Subcutaneous abdominal adipose tissue (tissue), 5 donors: ENCODE data around the gene CRACR2A.

Source experiments
- H3K27ac ChIP-seq: one replicate; pipeline ENCODE4 v1.7.0; 2013; ENCODE audit warnings: low read depth, mild to moderate bottlenecking, inconsistent platforms, low read length, moderate library complexity
- H3K27me3 ChIP-seq, 5 donors: one replicate each; pipeline ENCODE4 v1.7.0; 2013; ENCODE audit warnings: low read length in 5 of 5, inconsistent platforms in 1 of 5; ENCODE audit not compliant: control insufficient read depth in 5 of 5, insufficient read depth in 4 of 5
- H3K36me3 ChIP-seq, 5 donors: one replicate each; pipeline ENCODE4 v1.7.0; 2013; ENCODE audit warnings: low read length in 5 of 5; ENCODE audit not compliant: control insufficient read depth in 5 of 5, insufficient read depth in 5 of 5
- H3K4me1 ChIP-seq, 5 donors: one replicate each; pipeline ENCODE4 v1.7.0; 2013; ENCODE audit warnings: low read length in 5 of 5, mild to moderate bottlenecking in 3 of 5, moderate library complexity in 1 of 5; ENCODE audit not compliant: control insufficient read depth in 5 of 5, insufficient read depth in 5 of 5
- H3K4me3 ChIP-seq, 5 donors: one replicate each; pipeline ENCODE4 v1.7.0; 2013; ENCODE audit warnings: low read length in 5 of 5, low read depth in 1 of 5
- H3K9ac ChIP-seq, 5 donors: one replicate each; pipeline ENCODE4 v1.7.0; 2013; ENCODE audit warnings: low read length in 5 of 5, mild to moderate bottlenecking in 4 of 5, moderate library complexity in 3 of 5
- H3K9me3 ChIP-seq, 5 donors: one replicate each; pipeline ENCODE4 v1.7.0; 2013; ENCODE audit warnings: low read length in 5 of 5; ENCODE audit not compliant: control insufficient read depth in 5 of 5
- donor health status: healthy.
- donor health status: healthy.
- donor health status: healthy.
- donor health status: healthy.
- donor health status: healthy.

CRACR2A gene

GRCh38 chr12:3673981-3674708, 78.8 kb downstream of the CRACR2A start:
- Histone ChIP-seq H3K9ac (no peak overlapping the region), H3K4me1 (no peaks in the 10 kb centered on the region), H3K36me3 (peaks cover 0 to 45% (median 12%) of the 10 kb centered on the region in 5 donors), H3K9me3 (no peaks in the 10 kb centered on the region), H3K4me3 (no peak overlapping the region), H3K27me3 (no peaks in the 10 kb centered on the region), H3K27ac (no peak overlapping the region)

- Histone ChIP-seq H3K27ac (no peak overlapping the region), H3K36me3 (peaks cover 0 to 42% (median 9%) of the 10 kb centered on the region in 5 donors), H3K4me3 (no peak overlapping the region), H3K27me3 (no peaks in the 10 kb centered on the region), H3K9me3 (no peaks in the 10 kb centered on the region), H3K4me1 (no peaks in the 10 kb centered on the region), H3K9ac (no peak overlapping the region)
Measured at GRCh38 chr12:3672113-3672509, 80.8 kb downstream of the CRACR2A start.

GRCh38 chr12:3671330-3672112, 81.4 kb downstream of the CRACR2A start:
- H3K36me3 ChIP-seq = peaks cover 0 to 42% (median 9%) of the 10 kb centered on the region in 5 donors

GRCh38 chr12:3670083-3670620, 82.8 kb downstream of the CRACR2A start:
- H3K9me3 ChIP-seq = no peaks in the 10 kb centered on the region

More at GRCh38 chr12:3671330-3672112, 81.4 kb downstream of the CRACR2A start:
- H3K9me3 ChIP-seq = no peaks in the 10 kb centered on the region
- H3K4me3 ChIP-seq = no peak overlapping the region
- H3K9ac ChIP-seq = no peak overlapping the region
- no peaks in the 10 kb centered on the region for H3K4me1 ChIP-seq
- no peak overlapping the region for H3K27ac ChIP-seq
- H3K27me3 ChIP-seq = no peaks in the 10 kb centered on the region

GRCh38 chr12:3669594-3669993, 83.3 kb downstream of the CRACR2A start:
- H3K9ac ChIP-seq = no peak overlapping the region
- H3K4me3 ChIP-seq = no peak overlapping the region
- peaks cover 0 to 42% (median 9%) of the 10 kb centered on the region in 5 donors for H3K36me3 ChIP-seq
- H3K27me3 ChIP-seq = no peaks in the 10 kb centered on the region
- H3K9me3 ChIP-seq = no peaks in the 10 kb centered on the region
- no peaks in the 10 kb centered on the region for H3K4me1 ChIP-seq
- no peak overlapping the region for H3K27ac ChIP-seq

More at GRCh38 chr12:3670083-3670620, 82.8 kb downstream of the CRACR2A start:
- Histone ChIP-seq H3K27me3 (no peaks in the 10 kb centered on the region), H3K9ac (no peak overlapping the region), H3K27ac (no peak overlapping the region), H3K4me1 (no peaks in the 10 kb centered on the region), H3K4me3 (no peak overlapping the region), H3K36me3 (peaks cover 0 to 42% (median 9%) of the 10 kb centered on the region in 5 donors)

- H3K4me1 ChIP-seq = no peaks in the 10 kb centered on the region
- H3K9ac ChIP-seq = no peak overlapping the region
- H3K36me3 ChIP-seq = peaks cover 0 to 37% (median 7%) of the 10 kb centered on the region in 5 donors
Measured at GRCh38 chr12:3668479-3669165, 84.3 kb downstream of the CRACR2A start.

GRCh38 chr12:3667485-3667884, 85.4 kb downstream of the CRACR2A start:
- Histone ChIP-seq H3K27me3 (no peaks in the 10 kb centered on the region), H3K9ac (no peak overlapping the region), H3K27ac (no peak overlapping the region), H3K9me3 (no peaks in the 10 kb centered on the region), H3K4me3 (no peak overlapping the region), H3K36me3 (peaks cover 0 to 25% (median 3%) of the 10 kb centered on the region in 5 donors), H3K4me1 (no peaks in the 10 kb centered on the region)

More at GRCh38 chr12:3668479-3669165, 84.3 kb downstream of the CRACR2A start:
- Histone ChIP-seq H3K4me3 (no peak overlapping the region), H3K9me3 (no peaks in the 10 kb centered on the region), H3K27me3 (no peaks in the 10 kb centered on the region), H3K27ac (no peak overlapping the region)

- no peaks in the 10 kb centered on the region for H3K4me1 ChIP-seq
- no peaks in the 10 kb centered on the region for H3K9me3 ChIP-seq
- no peak overlapping the region for H3K9ac ChIP-seq
- H3K4me3 ChIP-seq = no peak overlapping the region
- no peaks in the 10 kb centered on the region for H3K27me3 ChIP-seq
- H3K36me3 ChIP-seq = peaks cover 0 to 24% (median 0%) of the 10 kb centered on the region in 5 donors
- H3K27ac ChIP-seq = no peak overlapping the region
Measured at GRCh38 chr12:3666441-3666840, 86.5 kb downstream of the CRACR2A start.

- Histone ChIP-seq H3K36me3 (peaks cover 0 to 21% (median 3%) of the 10 kb centered on the region in 5 donors), H3K9me3 (no peaks in the 10 kb centered on the region), H3K27ac (no peak overlapping the region), H3K27me3 (no peaks in the 10 kb centered on the region), H3K4me1 (no peaks in the 10 kb centered on the region), H3K4me3 (no peak overlapping the region), H3K9ac (no peak overlapping the region)
Measured at GRCh38 chr12:3662521-3662921, 90.4 kb downstream of the CRACR2A start.
